Transverse colon (tissue), 4 donors: ENCODE results near the gene VPS52. TPM values are rescaled to one million over a fixed set of nuclear protein-coding genes. Genes with fewer than 3 reads are reported as not detected.

Experiments
- DNase-seq: peaks from one replicate; pipeline ENCODE4 v3.0.0-alpha.2; 2019
- H3K27ac ChIP-seq, 4 donors: fragments of 200-600 bp; sonication (generic); 2 replicates each; pipeline ENCODE4 v1.5.1; 2016 to 2018; ENCODE audit warnings: inconsistent platforms in 4 of 4
- H3K27me3 ChIP-seq: fragments of 200-600 bp; sonication (generic); 2 replicates; pipeline ENCODE4 v1.5.1; 2017; ENCODE audit warnings: inconsistent platforms
- H3K36me3 ChIP-seq, 4 donors: fragments of 200-600 bp; sonication (generic); 2 replicates each; pipeline ENCODE4 v1.5.1; 2017 to 2019; ENCODE audit warnings: inconsistent platforms in 4 of 4
- H3K4me1 ChIP-seq, 4 donors: fragments of 200-600 bp; sonication (generic); 2 replicates each; pipeline ENCODE4 v1.5.1; 2017 to 2020; ENCODE audit warnings: inconsistent platforms in 4 of 4
- H3K4me3 ChIP-seq, 4 donors: fragments of 200-600 bp; sonication (generic); 1 replicate in 1 of 4; 2 replicates in 3 of 4; pipeline versions ENCODE4 v1.5.1 to v1.6.1; 2017 to 2019; ENCODE audit warnings: inconsistent platforms in 4 of 4
- H3K9me3 ChIP-seq, 2 donors: fragments of 200-600 bp; sonication (generic); 2 replicates each; pipeline ENCODE4 v1.5.1; 2017 to 2019; ENCODE audit warnings: inconsistent platforms in 2 of 2
- CTCF ChIP-seq, 5 experiments: fragments of 200-600 bp in 3 of 5; fragments of 450-650 bp in 2 of 5; sonication (generic) in 3 of 5; IDR thresholded peaks; 1 replicate in 2 of 5; 2 replicates in 3 of 5; pipeline ENCODE4 v1.5.1; 2016 to 2017; ENCODE audit warnings: antibody characterized with exemption in 5 of 5, inconsistent platforms in 3 of 5, mild to moderate bottlenecking in 2 of 5, moderate library complexity in 1 of 5
- EP300 ChIP-seq: sonication (generic); formaldehyde crosslinking; IDR thresholded peaks from one replicate; pipeline ENCODE4 v1.6.1; 2017; ENCODE audit warnings: antibody characterized with exemption, low read depth
- POLR2A ChIP-seq: fragments of 450-650 bp; IDR thresholded peaks from one replicate; pipeline ENCODE4 v1.6.1; 2016; ENCODE audit warnings: antibody characterized with exemption, mild to moderate bottlenecking, moderate library complexity
- POLR2AphosphoS5 ChIP-seq, 3 donors: sonication (generic); formaldehyde crosslinking; IDR thresholded peaks; one replicate each; pipeline ENCODE4 v1.6.1; 2016; ENCODE audit warnings: antibody characterized with exemption in 3 of 3
- WGBS, 2 donors: methylation state at CpG; one replicate each; pipeline ENCODE4 v1.1.5; 2018; ENCODE audit warnings: low coverage in 1 of 2; 5-methylcytosine and 5-hydroxymethylcytosine counted together
- in situ Hi-C, 4 donors: fragments of 200-750 bp; cut with MboI; loops; one replicate each; pipeline versions ENCODE4 v1.15.0 to v1.15.1; 2017; ENCODE audit warnings: low sequenced_read_pairs in 3 of 4, low pct_ligation_motif_present in 1 of 4, low pct_unique_long_range_greater_than_20kb in 1 of 4
- intact Hi-C: fragments of 100-400 bp; cut with DNase I; formaldehyde crosslinking; loops from one replicate; pipeline ENCODE4 v1.15.1; 2023; ENCODE audit warnings: low total_unique reads
- total RNA-seq, 4 donors: library from RNA; depleted of rRNA; stranded (reverse); fragments of >200 nt; gene quantifications; one replicate each; pipeline ENCODE4 v1.1.0, GENCODE V29; 2016

VPS52 gene
- total RNA-seq, 4 donors from 2014 or later: 52.4 to 93.3 (median 63.4) TPM

- no peak for DNase-seq
- intact Hi-C loops: no loop called here
- Histone ChIP-seq H3K36me3 (peaks cover 0 to 24% (median 6%) of the 10 kb centered on the region in 4 donors), H3K27ac (no peak overlapping the region), H3K9me3 (no peaks in the 10 kb centered on the region), H3K4me3 (no peak overlapping the region), H3K4me1 (peaks cover 0 to 11% (median 2%) of the 10 kb centered on the region in 4 donors), H3K27me3 (no peaks in the 10 kb centered on the region)
- 40 to 83% methylated on average over 1 to 4 of the region's 4 CpGs for WGBS, 2 donors
- TF ChIP-seq POLR2A (no peak), POLR2AphosphoS5 (IDR thresholded peaks at IDR 0.05) (no peak), CTCF (IDR thresholded peaks at IDR 0.05) (no peak), EP300 (no peak)
- in situ Hi-C loops: no loop called here
Observed at GRCh38 chr6:33306356-33306755, 34.7 kb upstream of the VPS52 start.

- peaks cover 0 to 18% (median 6%) of the 10 kb centered on the region in 4 donors for H3K36me3 ChIP-seq
- H3K27me3 ChIP-seq: no peaks in the 10 kb centered on the region
- in situ Hi-C loops (no loop called here), intact Hi-C loops (no loop called here)
- no peak for DNase-seq
- WGBS, 2 donors: 81% methylated on average over 8 of the region's 8 CpGs; no CpG with 5 or more reads in 1 of the 2 donors
- peaks cover 5 to 14% (median 8%) of the 10 kb centered on the region in 4 donors for H3K4me1 ChIP-seq
- H3K4me3 ChIP-seq: no peak overlapping the region
- H3K9me3 ChIP-seq: no peaks in the 10 kb centered on the region
- no peak for TF ChIP-seq POLR2AphosphoS5 (IDR thresholded peaks at IDR 0.05)
- no peak for TF ChIP-seq CTCF (IDR thresholded peaks at IDR 0.05)
- no peak for TF ChIP-seq POLR2A
- TF ChIP-seq EP300: no peak
- no peak overlapping the region for H3K27ac ChIP-seq
Observed at GRCh38 chr6:33305052-33305451, 33.4 kb upstream of the VPS52 start.

GRCh38 chr6:33304216-33304615 is 32.5 kb upstream of the VPS52 start:
- no peak for DNase-seq
- H3K4me1 ChIP-seq: peaks cover 5 to 16% (median 11%) of the 10 kb centered on the region in 4 donors

GRCh38 chr6:33301877-33302276 is 30.2 kb upstream of the VPS52 start:
- TF ChIP-seq CTCF (IDR thresholded peaks at IDR 0.05) (no peak), POLR2AphosphoS5 (IDR thresholded peaks at IDR 0.05) (no peak), POLR2A (no peak), EP300 (no peak)
- intact Hi-C loops: no loop called here

More at GRCh38 chr6:33304216-33304615, 32.5 kb upstream of the VPS52 start:
- H3K27me3 ChIP-seq: no peaks in the 10 kb centered on the region
- in situ Hi-C loops: no loop called here
- TF ChIP-seq POLR2AphosphoS5 (IDR thresholded peaks at IDR 0.05) (no peak), CTCF (IDR thresholded peaks at IDR 0.05) (no peak), EP300 (no peak), POLR2A (no peak)
- H3K9me3 ChIP-seq: no peaks in the 10 kb centered on the region
- H3K27ac ChIP-seq: no peak overlapping the region
- H3K36me3 ChIP-seq: peaks cover 0 to 17% (median 6%) of the 10 kb centered on the region in 4 donors
- WGBS, 2 donors: 80 to 83% methylated on average over 3 to 12 of the region's 16 CpGs
- intact Hi-C loops: no loop called here
- no peak overlapping the region for H3K4me3 ChIP-seq

More at GRCh38 chr6:33301877-33302276, 30.2 kb upstream of the VPS52 start:
- no peak overlapping the region for H3K4me3 ChIP-seq
- peaks cover 10 to 30% (median 23%) of the 10 kb centered on the region in 4 donors for H3K4me1 ChIP-seq
- H3K9me3 ChIP-seq: no peaks in the 10 kb centered on the region
- 80 to 93% methylated on average over 2 to 3 of the region's 3 CpGs for WGBS, 2 donors
- DNase-seq: no peak
- H3K36me3 ChIP-seq: peaks cover 0 to 12% (median 5%) of the 10 kb centered on the region in 4 donors
- H3K27me3 ChIP-seq: no peaks in the 10 kb centered on the region
- H3K27ac ChIP-seq: no peak overlapping the region
- in situ Hi-C loops: no loop called here
